GOT3 (cell line): ENCODE results near the gene REST.
A peak's percentile ranks its signal among the peaks of the same experiment; 100 is the strongest.
"Not testable (repeated sequence)": the region's sequence is repeated elsewhere in the genome, so short reads cannot be mapped to it uniquely, and the experiment has no call there.

Source experiments
- DNase-seq: peaks from one replicate; lab custom pipeline; 2025; ENCODE audit warnings: mixed read lengths; lab: John Stamatoyannopoulos, UW

REST gene

GRCh38 chr4:56908206-56909085 is 746 bp downstream of the REST start:
- DNase-seq: peak; percentile 27

- DNase-seq: no peak
Measured at GRCh38 chr4:56909086-56909894, 1.6 kb downstream of the REST start.

- no peak for DNase-seq
Measured at GRCh38 chr4:56910172-56910967, 2.7 kb downstream of the REST start.

- DNase-seq: no peak
Measured at GRCh38 chr4:56914336-56914735, 6.6 kb downstream of the REST start.

GRCh38 chr4:56914977-56915376 is 7.3 kb downstream of the REST start:
- not testable (repeated sequence) for DNase-seq

- no peak for DNase-seq
Measured at GRCh38 chr4:56927196-56927595, 19.5 kb downstream of the REST start.

- DNase-seq: no peak
Measured at GRCh38 chr4:56930638-56931037, 22.9 kb downstream of the REST start.

GRCh38 chr4:56931924-56932323 is 24.2 kb downstream of the REST start:
- DNase-seq: no peak

- DNase-seq: no peak
Measured at GRCh38 chr4:56937262-56937661, 29.6 kb downstream of the REST start.

- DNase-seq: not testable (repeated sequence)
Measured at GRCh38 chr4:56939826-56940225, 32.1 kb downstream of the REST start.

GRCh38 chr4:56940403-56940802 is 32.7 kb downstream of the REST start:
- DNase-seq: no peak

- DNase-seq: no peak
Measured at GRCh38 chr4:56940971-56941370, 33.3 kb downstream of the REST start.

- DNase-seq: no peak
Measured at GRCh38 chr4:56941403-56941802, 33.7 kb downstream of the REST start.

- no peak for DNase-seq
Measured at GRCh38 chr4:56953680-56954520, 46.2 kb downstream of the REST start.

GRCh38 chr4:56958111-56958517 is 50.4 kb downstream of the REST start:
- DNase-seq: peak; percentile 42

- no peak for DNase-seq
Measured at GRCh38 chr4:56959100-56959499, 51.4 kb downstream of the REST start.

- DNase-seq: no peak
Measured at GRCh38 chr4:56961107-56961500, 53.4 kb downstream of the REST start.

- no peak for DNase-seq
Measured at GRCh38 chr4:56971383-56971782, 63.7 kb downstream of the REST start.

- DNase-seq: no peak
Measured at GRCh38 chr4:56972389-56972788, 64.7 kb downstream of the REST start.

- no peak for DNase-seq
Measured at GRCh38 chr4:56972809-56973208, 65.1 kb downstream of the REST start.

GRCh38 chr4:56973336-56973735 is 65.6 kb downstream of the REST start:
- no peak for DNase-seq
